Neural progenitor cell (in vitro differentiated cells): ENCODE results near the gene JAK1. TPM values are rescaled to one million over a fixed set of nuclear protein-coding genes. Genes with fewer than 3 reads are reported as not detected.

ENCODE experiments used
- DNase-seq: peaks from one replicate; pipeline ENCODE4 v3.0.0-alpha.2; 2016; ENCODE audit warnings: low spot score
- H2AFZ ChIP-seq: fragments of 200-600 bp; sonication (generic); replicated peaks from 2 replicates; pipeline ENCODE4 v1.6.1; 2016; ENCODE audit warnings: antibody characterized with exemption
- H3F3A ChIP-seq: fragments of 200-600 bp; sonication (generic); 2 replicates; pipeline ENCODE4 v1.6.1; 2016; ENCODE audit warnings: antibody characterized with exemption, low read depth
- H3K27ac ChIP-seq: fragments of 200-600 bp; sonication (generic); 2 replicates; pipeline ENCODE4 v1.5.1; 2016; ENCODE audit warnings: mild to moderate bottlenecking
- H3K27me3 ChIP-seq: fragments of 200-600 bp; sonication (generic); 2 replicates; pipeline ENCODE4 v1.6.1; 2016; ENCODE audit warnings: mild to moderate bottlenecking, moderate library complexity
- H3K36me3 ChIP-seq: fragments of 200-600 bp; sonication (generic); 2 replicates; pipeline ENCODE4 v1.5.1; 2016
- H3K4me1 ChIP-seq: fragments of 200-600 bp; sonication (generic); 2 replicates; pipeline ENCODE4 v1.6.1; 2016; ENCODE audit warnings: mixed run types
- H3K4me2 ChIP-seq: fragments of 200-600 bp; sonication (generic); 2 replicates; pipeline ENCODE4 v1.6.1; 2016
- H3K4me3 ChIP-seq: fragments of 200-600 bp; sonication (generic); 2 replicates; pipeline ENCODE4 v1.5.1; 2016
- H3K79me2 ChIP-seq: fragments of 200-600 bp; sonication (generic); 2 replicates; pipeline ENCODE4 v1.6.1; 2016; ENCODE audit warnings: low read depth
- H3K9ac ChIP-seq: fragments of 200-600 bp; sonication (generic); 2 replicates; pipeline ENCODE4 v1.6.1; 2016
- H3K9me3 ChIP-seq: fragments of 200-600 bp; sonication (generic); 2 replicates; pipeline ENCODE4 v1.5.1; 2016; ENCODE audit warnings: low read depth
- H4K20me1 ChIP-seq: fragments of 200-600 bp; sonication (generic); 2 replicates; pipeline ENCODE4 v1.6.1; 2016; ENCODE audit warnings: low read depth
- H3K27ac Mint-ChIP-seq: 3 replicates; pipeline ENCODE4 v1.8.0; 2021; ENCODE audit warnings: mixed read lengths
- H3K27me3 Mint-ChIP-seq: 2 replicates; pipeline ENCODE4 v1.8.0; 2022; ENCODE audit warnings: low read depth, mild to moderate bottlenecking, inconsistent platforms, moderate library complexity, mixed read lengths; ENCODE audit not compliant: insufficient read depth
- H3K36me3 Mint-ChIP-seq: 3 replicates; pipeline ENCODE4 v1.8.0; 2021; ENCODE audit warnings: mixed read lengths
- H3K4me1 Mint-ChIP-seq: 3 replicates; pipeline ENCODE4 v1.8.0; 2021; ENCODE audit warnings: mixed read lengths
- H3K4me3 Mint-ChIP-seq: 3 replicates; pipeline ENCODE4 v1.8.0; 2021; ENCODE audit warnings: mild to moderate bottlenecking, moderate library complexity, mixed read lengths
- H3K9me3 Mint-ChIP-seq: 3 replicates; pipeline ENCODE4 v1.8.0; 2020; ENCODE audit warnings: mixed read lengths
- EZH2 ChIP-seq: fragments of 200-600 bp; sonication (generic); IDR thresholded peaks from 2 replicates; pipeline ENCODE4 v1.6.1; 2017; ENCODE audit warnings: antibody characterized with exemption, mild to moderate bottlenecking, moderate library complexity
- EZH2phosphoT487 ChIP-seq: fragments of 200-600 bp; sonication (generic); IDR thresholded peaks from 2 replicates; pipeline ENCODE4 v1.6.1; 2017; ENCODE audit warnings: antibody characterized with exemption
- total RNA-seq: library from RNA; depleted of rRNA; stranded (reverse); fragments of >200 nt; gene quantifications from 2 replicates; pipeline ENCODE4 v1.2.3, GENCODE V29; 2015; ENCODE audit warnings: low replicate concordance
- TF ChIP-seq, protein P1 (sequence below): fragments of 200-600 bp; sonication (generic); IDR thresholded peaks from 2 replicates; pipeline ENCODE4 v1.5.1; 2017; ENCODE audit warnings: antibody characterized with exemption, mild to moderate bottlenecking

JAK1 gene
- total RNA-seq, 1 donor from 2014 or later: 6.5 TPM

DNA sequence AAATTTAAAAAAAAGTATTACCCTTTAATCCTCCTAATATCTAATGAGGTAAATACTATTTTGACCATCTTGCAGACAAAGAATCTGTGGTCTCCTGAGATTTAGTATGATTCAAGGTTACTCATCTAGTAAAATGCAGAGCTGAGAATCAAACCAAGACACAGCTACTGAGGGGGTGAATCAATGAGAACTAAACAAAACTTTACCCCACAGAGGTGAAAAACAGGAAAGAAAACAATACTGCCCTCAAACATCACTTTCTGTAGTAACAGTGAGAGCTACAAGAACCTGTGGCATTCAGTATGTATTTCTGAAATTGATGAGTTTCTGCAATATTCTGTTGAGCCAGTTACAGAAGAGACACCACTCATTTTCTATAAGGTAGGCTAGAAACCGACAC is 85.1 kb downstream of the JAK1 start:
- Mint-ChIP-seq H3K27me3 (peaks cover 3% of the 10 kb centered on the region), H3K36me3 (peaks cover 2% of the 10 kb centered on the region), H3K4me1 (peaks cover 13% of the 10 kb centered on the region), H3K9me3 (no peaks in the 10 kb centered on the region), H3K4me3 (no peak overlapping the region), H3K27ac (no peak overlapping the region)
- H3K4me2 ChIP-seq: no peak overlapping the region
- no peaks in the 10 kb centered on the region for H3K9me3 ChIP-seq
- H3K27ac ChIP-seq: no peak overlapping the region
- no peak overlapping the region for H2AFZ ChIP-seq
- peaks cover 7% of the 10 kb centered on the region for H4K20me1 ChIP-seq
- H3K4me1 ChIP-seq: no peaks in the 10 kb centered on the region
- peaks cover 13% of the 10 kb centered on the region for H3K27me3 ChIP-seq
- no peak for DNase-seq
- H3F3A ChIP-seq: peaks cover 6% of the 10 kb centered on the region
- TF ChIP-seq, protein P1, sequence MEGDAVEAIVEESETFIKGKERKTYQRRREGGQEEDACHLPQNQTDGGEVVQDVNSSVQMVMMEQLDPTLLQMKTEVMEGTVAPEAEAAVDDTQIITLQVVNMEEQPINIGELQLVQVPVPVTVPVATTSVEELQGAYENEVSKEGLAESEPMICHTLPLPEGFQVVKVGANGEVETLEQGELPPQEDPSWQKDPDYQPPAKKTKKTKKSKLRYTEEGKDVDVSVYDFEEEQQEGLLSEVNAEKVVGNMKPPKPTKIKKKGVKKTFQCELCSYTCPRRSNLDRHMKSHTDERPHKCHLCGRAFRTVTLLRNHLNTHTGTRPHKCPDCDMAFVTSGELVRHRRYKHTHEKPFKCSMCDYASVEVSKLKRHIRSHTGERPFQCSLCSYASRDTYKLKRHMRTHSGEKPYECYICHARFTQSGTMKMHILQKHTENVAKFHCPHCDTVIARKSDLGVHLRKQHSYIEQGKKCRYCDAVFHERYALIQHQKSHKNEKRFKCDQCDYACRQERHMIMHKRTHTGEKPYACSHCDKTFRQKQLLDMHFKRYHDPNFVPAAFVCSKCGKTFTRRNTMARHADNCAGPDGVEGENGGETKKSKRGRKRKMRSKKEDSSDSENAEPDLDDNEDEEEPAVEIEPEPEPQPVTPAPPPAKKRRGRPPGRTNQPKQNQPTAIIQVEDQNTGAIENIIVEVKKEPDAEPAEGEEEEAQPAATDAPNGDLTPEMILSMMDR: no peak
- TF ChIP-seq EZH2phosphoT487 (no peak), EZH2 (no peak)
- no peaks in the 10 kb centered on the region for H3K79me2 ChIP-seq
- no peak overlapping the region for H3K4me3 ChIP-seq
- no peaks in the 10 kb centered on the region for H3K36me3 ChIP-seq
- no peak overlapping the region for H3K9ac ChIP-seq

- Histone ChIP-seq H3K79me2 (no peaks in the 10 kb centered on the region), H3K27me3 (peaks cover 6% of the 10 kb centered on the region), H2AFZ (no peak overlapping the region), H3K4me3 (no peak overlapping the region), H3K4me1 (no peaks in the 10 kb centered on the region), H3K27ac (no peak overlapping the region), H3K9me3 (no peaks in the 10 kb centered on the region), H3K9ac (no peak overlapping the region), H4K20me1 (peaks cover under 1% of the 10 kb centered on the region), H3K36me3 (no peaks in the 10 kb centered on the region), H3K4me2 (no peak overlapping the region), H3F3A (peaks cover 6% of the 10 kb centered on the region)
- no peak overlapping the region for H3K4me3 Mint-ChIP-seq
- H3K27me3 Mint-ChIP-seq: peaks cover 3% of the 10 kb centered on the region
- H3K9me3 Mint-ChIP-seq: no peaks in the 10 kb centered on the region
- TF ChIP-seq EZH2phosphoT487 (no peak), EZH2 (no peak)
- TF ChIP-seq, protein P1: no peak
- H3K4me1 Mint-ChIP-seq: peaks cover 11% of the 10 kb centered on the region
- peaks cover 6% of the 10 kb centered on the region for H3K36me3 Mint-ChIP-seq
- H3K27ac Mint-ChIP-seq: no peak overlapping the region
- no peak for DNase-seq
Measured at GRCh38 chr1:64880449-64880848, 85.9 kb downstream of the JAK1 start.

GRCh38 chr1:64878931-64879611 is 87.3 kb downstream of the JAK1 start:
- no peak for TF ChIP-seq EZH2
- TF ChIP-seq, protein P1: no peak
- TF ChIP-seq EZH2phosphoT487: no peak

More at GRCh38 chr1:64878931-64879611, 87.3 kb downstream of the JAK1 start:
- Histone ChIP-seq H3K4me2 (no peak overlapping the region), H3F3A (peaks cover 6% of the 10 kb centered on the region), H3K4me1 (no peaks in the 10 kb centered on the region), H2AFZ (no peak overlapping the region), H3K9ac (no peak overlapping the region), H3K27ac (no peak overlapping the region), H3K27me3 (no peaks in the 10 kb centered on the region), H3K4me3 (no peak overlapping the region), H4K20me1 (no peaks in the 10 kb centered on the region), H3K9me3 (no peaks in the 10 kb centered on the region), H3K79me2 (no peaks in the 10 kb centered on the region), H3K36me3 (no peaks in the 10 kb centered on the region)
- Mint-ChIP-seq H3K27me3 (peaks cover 3% of the 10 kb centered on the region), H3K4me3 (no peak overlapping the region), H3K4me1 (peaks cover 11% of the 10 kb centered on the region), H3K9me3 (no peaks in the 10 kb centered on the region), H3K27ac (no peak overlapping the region), H3K36me3 (peaks cover 6% of the 10 kb centered on the region)
- DNase-seq: no peak
